KOPT-K1 (cell line): ENCODE results near the gene CCDC106.

Source experiments
- H3K27ac ChIP-seq: fragments of 200-600 bp; sonication (generic); 2 replicates; pipeline ENCODE4 v1.5.1; 2016; ENCODE audit warnings: antibody characterized with exemption, mild to moderate bottlenecking, low read depth, low read length; ENCODE audit not compliant: poor library complexity, severe bottlenecking
- H3K36me3 ChIP-seq: fragments of 200-600 bp; sonication (generic); 2 replicates; pipeline ENCODE4 v1.5.1; 2017; ENCODE audit warnings: antibody characterized with exemption, mild to moderate bottlenecking, low read length, moderate library complexity; ENCODE audit not compliant: insufficient read depth
- H3K9me3 ChIP-seq: fragments of 200-600 bp; sonication (generic); 2 replicates; pipeline ENCODE4 v1.5.1; 2017; ENCODE audit warnings: antibody characterized with exemption, low read length, mild to moderate bottlenecking; ENCODE audit not compliant: insufficient read depth, poor library complexity, severe bottlenecking

Gene CCDC106

DNA sequence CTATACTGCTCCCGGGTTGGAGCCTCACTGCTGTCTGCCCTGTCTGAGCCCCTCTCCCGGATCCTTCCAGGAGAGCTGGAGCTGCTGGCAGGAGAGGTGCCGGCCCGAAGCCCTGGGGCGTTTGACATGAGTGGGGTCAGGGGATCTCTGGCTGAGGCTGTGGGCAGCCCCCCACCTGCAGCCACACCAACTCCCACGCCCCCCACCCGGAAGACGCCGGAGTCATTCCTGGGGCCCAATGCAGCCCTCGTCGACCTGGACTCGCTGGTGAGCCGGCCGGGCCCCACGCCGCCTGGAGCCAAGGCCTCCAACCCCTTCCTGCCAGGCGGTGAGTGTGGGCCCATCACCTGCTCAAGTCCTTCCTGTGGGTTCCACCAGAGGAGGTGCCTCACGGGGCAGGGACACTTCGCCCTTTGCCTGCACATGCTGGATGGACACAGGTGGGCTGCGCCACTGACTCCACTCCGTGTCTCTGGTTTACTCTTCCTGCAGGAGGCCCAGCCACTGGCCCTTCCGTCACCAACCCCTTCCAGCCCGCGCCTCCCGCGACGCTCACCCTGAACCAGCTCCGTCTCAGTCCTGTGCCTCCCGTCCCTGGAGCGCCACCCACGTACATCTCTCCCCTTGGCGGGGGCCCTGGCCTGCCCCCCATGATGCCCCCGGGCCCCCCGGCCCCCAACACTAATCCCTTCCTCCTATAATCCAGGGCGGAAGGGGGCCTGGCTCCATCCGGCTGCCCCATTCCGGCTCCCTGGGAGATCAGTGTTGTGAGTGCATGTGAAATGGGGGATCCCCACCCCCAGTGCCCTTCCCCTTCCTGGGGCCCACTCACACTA, 46.9 kb downstream of the CCDC106 start:
- Histone ChIP-seq H3K9me3 (no peaks in the 10 kb centered on the region), H3K36me3 (peaks cover 94% of the 10 kb centered on the region)

DNA sequence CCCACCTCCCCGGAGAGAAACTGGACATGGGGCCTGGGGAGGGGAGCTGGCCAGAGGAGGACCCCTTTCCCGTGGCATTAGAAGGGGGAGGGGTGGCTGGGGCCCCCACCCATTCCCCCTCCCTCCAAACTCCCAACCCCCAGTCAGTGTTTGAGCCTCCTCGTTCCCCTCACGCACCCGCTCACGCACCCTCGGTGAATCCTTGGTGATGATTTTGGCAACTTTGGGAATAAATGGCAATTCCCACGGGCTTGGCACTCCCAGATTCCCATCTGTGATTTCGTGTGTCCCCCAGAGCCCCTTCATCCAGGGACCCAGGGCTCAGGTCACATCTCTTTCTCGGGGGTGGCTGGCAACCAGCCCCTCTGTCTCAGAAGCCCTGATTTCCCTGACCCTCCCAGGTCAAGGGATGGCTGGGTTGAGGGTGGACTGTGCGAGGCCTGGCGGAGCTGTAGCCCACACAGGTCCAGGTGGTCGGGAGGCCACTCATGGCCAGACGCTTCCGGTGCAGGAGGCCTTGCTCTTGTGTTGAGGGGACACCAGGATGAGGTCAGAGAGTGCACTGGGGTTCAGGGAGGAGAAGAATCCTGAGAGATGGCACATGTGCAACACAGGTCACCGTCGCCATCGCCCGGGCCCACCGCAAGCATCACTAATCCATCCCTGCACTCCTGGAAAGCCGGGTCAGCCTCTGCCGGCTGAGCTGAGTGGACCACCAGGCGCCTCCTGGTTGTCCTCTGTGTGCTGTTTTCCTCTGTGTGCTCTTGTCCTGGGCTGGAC, 47.7 kb downstream of the CCDC106 start:
- peaks cover 92% of the 10 kb centered on the region for H3K36me3 ChIP-seq
- H3K27ac ChIP-seq: no peak overlapping the region
- no peaks in the 10 kb centered on the region for H3K9me3 ChIP-seq

More for the DNA sequence above, 46.9 kb downstream of the CCDC106 start:
- no peak overlapping the region for H3K27ac ChIP-seq

DNA sequence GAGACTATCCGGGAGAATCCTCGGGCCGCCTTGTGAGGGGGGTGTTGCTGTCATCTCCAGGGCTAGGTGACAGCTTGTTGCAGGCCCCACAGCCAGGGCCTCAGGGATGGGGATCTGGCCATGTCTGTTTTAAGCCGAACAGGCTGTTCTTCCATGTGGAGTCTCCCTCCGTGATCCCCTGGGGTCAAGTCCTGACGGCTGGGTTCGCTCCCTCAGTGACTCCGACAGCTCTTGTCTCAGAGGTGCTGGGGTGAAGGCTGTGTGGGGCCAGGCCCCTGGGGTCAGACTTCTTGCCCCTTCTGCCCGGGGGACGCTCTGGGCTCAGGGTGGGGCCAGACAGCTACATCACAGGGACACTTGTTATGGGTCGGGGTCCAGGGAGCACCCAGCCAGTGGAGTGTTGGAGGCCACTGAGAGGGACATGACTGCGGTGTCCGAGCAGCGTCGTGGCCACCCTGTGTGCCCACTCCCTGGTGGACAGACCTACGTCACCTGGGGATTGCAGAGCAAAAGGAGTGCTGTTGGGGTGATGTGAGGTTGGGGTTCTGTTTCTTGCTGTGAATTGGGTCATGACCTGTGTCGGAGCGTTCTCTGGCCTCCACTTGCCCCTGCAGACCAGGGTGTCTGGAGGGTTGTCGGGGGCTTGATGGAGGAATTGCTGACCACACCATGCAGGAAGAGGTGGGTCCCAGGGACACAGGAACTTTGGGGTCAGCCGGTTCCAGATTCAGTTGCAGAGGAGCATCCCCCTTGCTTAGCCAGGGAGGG, 48.5 kb downstream of the CCDC106 start:
- H3K36me3 ChIP-seq: peaks cover 86% of the 10 kb centered on the region
- no peaks in the 10 kb centered on the region for H3K9me3 ChIP-seq
- no peak overlapping the region for H3K27ac ChIP-seq

DNA sequence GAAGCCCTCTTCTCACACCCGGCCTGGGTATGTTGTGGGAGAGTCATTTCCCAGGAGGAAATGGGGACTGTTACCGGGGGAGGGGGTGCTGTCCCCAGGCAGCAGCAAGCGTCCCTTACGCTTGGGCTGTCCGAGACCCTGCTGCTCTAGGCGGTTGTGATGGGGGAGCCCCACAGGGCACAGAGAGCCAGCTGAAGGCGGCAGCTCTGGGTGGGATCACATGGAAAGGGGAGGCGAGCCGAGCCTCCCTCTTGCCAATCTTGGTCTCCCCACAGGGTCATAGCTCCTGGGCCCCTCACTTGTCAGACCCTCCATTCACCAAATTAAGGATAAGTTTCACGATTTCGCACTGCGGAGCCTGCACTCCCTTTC, 49.0 kb downstream of the CCDC106 start:
- H3K27ac ChIP-seq: no peak overlapping the region
- H3K36me3 ChIP-seq: peaks cover 80% of the 10 kb centered on the region

DNA sequence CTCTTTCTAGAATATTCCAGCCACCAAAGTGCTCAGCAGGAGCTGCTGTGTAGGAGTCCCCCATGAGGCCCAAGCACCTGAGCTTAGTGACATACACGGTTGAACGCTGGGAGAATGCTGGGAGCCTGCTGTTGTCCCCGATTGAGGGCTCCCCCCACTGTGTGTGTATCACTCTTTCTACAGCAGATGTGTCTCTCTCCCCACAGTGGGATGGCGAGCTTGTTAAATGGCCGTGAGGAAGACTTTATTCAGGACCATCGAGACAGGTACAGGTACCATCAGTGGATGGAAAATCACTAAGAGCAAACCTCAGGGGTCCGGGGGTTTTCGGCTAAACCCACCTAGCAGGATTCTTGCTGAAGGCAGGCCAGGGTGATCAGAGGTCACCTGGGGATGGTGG, 49.7 kb downstream of the CCDC106 start:
- Histone ChIP-seq H3K36me3 (peaks cover 74% of the 10 kb centered on the region), H3K27ac (no peak overlapping the region), H3K9me3 (no peaks in the 10 kb centered on the region)

More for the DNA sequence above, 49.0 kb downstream of the CCDC106 start:
- H3K9me3 ChIP-seq: no peaks in the 10 kb centered on the region

DNA sequence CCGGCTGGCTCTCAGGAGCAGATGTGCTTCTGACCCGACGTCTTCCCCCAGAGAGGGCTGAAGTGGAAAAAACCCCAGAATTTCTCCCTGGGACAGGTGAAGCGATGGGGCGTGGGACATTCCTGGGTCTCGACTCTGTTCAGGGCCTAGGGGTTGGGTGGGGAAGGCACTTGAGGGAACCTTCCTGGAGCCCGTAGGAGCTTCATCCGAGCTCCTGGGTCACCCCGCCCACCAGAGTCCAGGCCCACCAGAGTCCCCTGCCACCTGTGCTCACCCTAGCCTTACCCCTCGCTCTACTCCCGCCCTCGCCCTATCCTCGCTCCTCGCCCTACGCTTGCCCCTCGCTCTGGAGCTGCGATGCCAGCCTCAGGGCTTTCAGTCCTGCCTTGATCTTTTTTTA, 50.2 kb downstream of the CCDC106 start:
- Histone ChIP-seq H3K36me3 (peaks cover 68% of the 10 kb centered on the region), H3K27ac (no peak overlapping the region), H3K9me3 (no peaks in the 10 kb centered on the region)

DNA sequence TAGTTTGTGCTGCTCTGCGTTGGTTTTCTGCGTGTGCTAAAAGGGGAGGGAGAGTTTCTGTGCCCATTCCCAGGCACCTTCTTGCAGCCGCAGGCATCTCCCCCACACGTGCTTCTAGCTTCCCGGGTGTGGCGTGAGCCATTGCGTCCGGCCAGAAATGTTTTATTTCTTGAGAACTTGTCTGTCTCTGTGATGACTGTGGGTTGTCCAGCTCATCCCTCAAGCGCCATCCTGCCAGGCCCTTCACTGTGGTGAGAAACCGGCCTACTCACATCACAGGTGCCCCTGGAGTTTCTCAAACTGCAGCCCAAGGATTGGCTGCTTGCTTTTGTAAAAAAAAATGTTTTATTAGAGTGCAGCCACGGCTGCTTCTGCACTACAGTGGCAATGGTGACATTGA, 51.2 kb downstream of the CCDC106 start:
- H3K9me3 ChIP-seq: no peaks in the 10 kb centered on the region
- H3K27ac ChIP-seq: no peak overlapping the region
- peaks cover 61% of the 10 kb centered on the region for H3K36me3 ChIP-seq

DNA sequence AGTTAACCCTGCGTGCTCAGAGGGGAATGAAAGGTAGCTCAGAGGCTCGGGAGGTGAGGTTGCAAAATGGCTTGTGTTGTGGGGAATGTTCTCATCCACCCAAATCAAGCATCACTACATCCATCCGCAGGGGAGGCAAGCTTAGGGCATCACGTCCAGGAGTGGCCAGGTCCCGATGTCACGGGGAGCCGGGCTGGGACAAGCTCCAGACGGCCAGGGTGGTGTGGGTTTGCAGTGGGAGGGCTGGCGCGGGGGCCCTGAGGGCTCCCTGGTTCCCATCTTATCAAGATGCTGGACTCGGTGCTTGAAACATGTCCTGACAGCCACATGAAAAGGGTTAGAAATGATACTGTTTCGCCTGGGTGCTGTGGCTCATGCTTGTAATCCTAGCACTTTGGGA, 52.8 kb downstream of the CCDC106 start:
- Histone ChIP-seq H3K9me3 (no peaks in the 10 kb centered on the region), H3K36me3 (peaks cover 58% of the 10 kb centered on the region), H3K27ac (no peak overlapping the region)

DNA sequence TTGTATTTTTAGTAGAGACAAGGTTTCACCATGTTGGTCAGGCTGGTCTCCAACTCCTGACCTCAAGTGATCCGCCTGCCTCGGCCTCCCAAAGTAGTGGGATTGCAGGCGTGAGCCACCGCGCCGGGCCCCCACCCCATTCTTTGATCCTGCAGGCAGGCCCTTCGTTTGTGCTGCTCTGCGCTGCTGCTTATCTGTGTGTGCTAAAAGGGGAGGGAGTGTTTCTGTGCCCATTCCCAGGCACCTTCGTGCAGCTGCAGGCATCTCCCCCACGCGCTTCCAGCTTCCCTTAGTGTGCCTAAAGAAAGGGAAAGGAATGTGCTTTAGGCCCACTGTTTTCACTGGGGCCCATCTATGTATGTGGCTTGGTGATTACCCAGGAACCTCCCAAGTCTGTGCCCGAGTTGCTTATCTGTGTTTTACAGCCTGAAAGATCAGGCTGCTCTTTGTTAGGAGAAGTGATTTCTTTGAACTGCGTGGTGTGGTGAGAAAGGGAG, 54.2 kb downstream of the CCDC106 start:
- H3K9me3 ChIP-seq: no peaks in the 10 kb centered on the region
- peaks cover 44% of the 10 kb centered on the region for H3K36me3 ChIP-seq
- H3K27ac ChIP-seq: no peak overlapping the region
